IMR-90 (cell line): ENCODE results near the gene WAS. TPM values are rescaled to one million over a fixed set of nuclear protein-coding genes. Genes with fewer than 3 reads are reported as not detected.

Source experiments
- ATAC-seq: fragments of 200-7000 bp; cut with Tn5 transposase; 2 replicates; pipeline ENCODE4 v1.9.1; 2020; ENCODE audit warnings: low read depth, mild to moderate bottlenecking, moderate library complexity
- BruUV-seq: library from RNA; stranded (reverse); fragments of 400-500 nt; replicated peaks from 2 replicates; lab custom pipeline; 2021; lab: Mats Ljungman, UMichigan
- CTCF ChIA-PET: fragments of 300-600 bp; formaldehyde crosslinking; extraction: SDS; loops from one replicate; lab custom pipeline; 2021; ENCODE audit warnings: antibody characterized with exemption; lab: Yijun Ruan, JAX
- POLR2A ChIA-PET: fragments of 300-600 bp; sonication (Branson Sonifier 250); formaldehyde crosslinking; loops from one replicate; lab custom pipeline; 2022; ENCODE audit warnings: antibody characterized with exemption; ENCODE audit not compliant: unreplicated experiment; lab: Charles Lee
- DNase-seq: peaks from one replicate; pipeline ENCODE4 v3.0.0; 2013
- H2AFZ ChIP-seq: replicated peaks from 2 replicates; pipeline ENCODE3; 2013; ENCODE audit warnings: low read length, mild to moderate bottlenecking; ENCODE audit not compliant: poor library complexity
- H2AK5ac ChIP-seq: 2 replicates; pipeline ENCODE4 v1.6.1; 2013; ENCODE audit warnings: low read depth, low read length, inconsistent platforms
- H2AK9ac ChIP-seq: replicated peaks from 2 replicates; pipeline ENCODE3; 2013; ENCODE audit warnings: mild to moderate bottlenecking, low read depth, low read length, moderate library complexity; ENCODE audit not compliant: poor library complexity
- H2BK120ac ChIP-seq: 2 replicates; pipeline ENCODE4 v1.6.1; 2013; ENCODE audit warnings: low read depth, low read length, inconsistent platforms
- H2BK15ac ChIP-seq: 3 replicates; pipeline ENCODE4 v1.6.1; 2013; ENCODE audit warnings: low read depth, low read length, inconsistent platforms
- H2BK20ac ChIP-seq: 2 replicates; pipeline ENCODE4 v1.6.1; 2013; ENCODE audit warnings: low read depth, mild to moderate bottlenecking, inconsistent platforms, low read length, moderate library complexity
- H2BK5ac ChIP-seq: 2 replicates; pipeline ENCODE4 v1.6.1; 2013; ENCODE audit warnings: mild to moderate bottlenecking, low read depth, low read length, inconsistent platforms; ENCODE audit not compliant: poor library complexity, severe bottlenecking
- H3K14ac ChIP-seq: replicated peaks from 2 replicates; pipeline ENCODE4 v1.6.1; 2013; ENCODE audit warnings: low read depth, low read length, inconsistent platforms
- H3K18ac ChIP-seq: 2 replicates; pipeline ENCODE4 v1.6.1; 2013; ENCODE audit warnings: low read depth, low read length, control low read depth
- H3K23ac ChIP-seq: 2 replicates; pipeline ENCODE4 v1.6.1; 2013; ENCODE audit warnings: low read depth, low read length, inconsistent platforms
- H3K27ac ChIP-seq: 2 replicates; pipeline ENCODE4 v1.5.1; 2013; ENCODE audit warnings: mild to moderate bottlenecking, control low read depth, low read length; ENCODE audit not compliant: insufficient read depth
- H3K27me3 ChIP-seq: 2 replicates; pipeline ENCODE4 v1.6.1; 2013; ENCODE audit warnings: low read length; ENCODE audit not compliant: control insufficient read depth, insufficient read depth
- H3K36me3 ChIP-seq: 2 replicates; pipeline ENCODE4 v1.6.1; 2013; ENCODE audit warnings: low read length, mixed read lengths; ENCODE audit not compliant: control insufficient read depth, insufficient read depth
- H3K4ac ChIP-seq: 2 replicates; pipeline ENCODE4 v1.6.1; 2013; ENCODE audit warnings: low read depth, low read length, inconsistent platforms
- H3K4me1 ChIP-seq: 2 replicates; pipeline ENCODE4 v1.6.1; 2013; ENCODE audit warnings: low read length, mixed read lengths; ENCODE audit not compliant: control insufficient read depth, insufficient read depth
- H3K4me2 ChIP-seq: 2 replicates; pipeline ENCODE4 v1.6.1; 2013; ENCODE audit warnings: low read depth, mild to moderate bottlenecking, control low read depth, low read length, moderate library complexity
- H3K4me3 ChIP-seq: 2 replicates; pipeline ENCODE4 v1.5.1; 2013; ENCODE audit warnings: low read depth, mild to moderate bottlenecking, control low read depth, low read length, moderate library complexity; ENCODE audit not compliant: insufficient read depth
- H3K56ac ChIP-seq: 2 replicates; pipeline ENCODE4 v1.6.1; 2013; ENCODE audit warnings: low read length, inconsistent platforms; ENCODE audit not compliant: insufficient read depth; ENCODE audit errors: extremely low read depth
- H3K79me1 ChIP-seq, 2 experiments: 2 replicates each; pipeline ENCODE4 v1.6.1; 2013; ENCODE audit warnings: low read length in 2 of 2, inconsistent platforms in 1 of 2, low read depth in 1 of 2
- H3K9ac ChIP-seq: 2 replicates; pipeline ENCODE4 v1.6.1; 2013; ENCODE audit warnings: low read depth, low read length, control low read depth
- H3K9me1 ChIP-seq: 2 replicates; pipeline ENCODE4 v1.6.1; 2013; ENCODE audit warnings: low read length, inconsistent platforms; ENCODE audit not compliant: insufficient read depth
- H3K9me3 ChIP-seq: 2 replicates; pipeline ENCODE4 v1.6.1; 2013; ENCODE audit warnings: low read length; ENCODE audit not compliant: control insufficient read depth, insufficient read depth
- H4K20me1 ChIP-seq: 2 replicates; pipeline ENCODE4 v1.6.1; 2013; ENCODE audit warnings: low read length, inconsistent platforms; ENCODE audit not compliant: insufficient read depth
- H4K5ac ChIP-seq: 2 replicates; pipeline ENCODE4 v1.6.1; 2013; ENCODE audit warnings: mild to moderate bottlenecking, low read depth, low read length, control low read depth
- H4K8ac ChIP-seq, 2 experiments: 2 replicates each; pipeline ENCODE4 v1.6.1; 2013; ENCODE audit warnings: low read depth in 2 of 2, low read length in 2 of 2, control low read depth in 1 of 2, inconsistent platforms in 1 of 2
- H4K91ac ChIP-seq: 2 replicates; pipeline ENCODE4 v1.6.1; 2013; ENCODE audit warnings: low read depth, low read length, inconsistent platforms; ENCODE audit not compliant: insufficient read depth
- CHD1 ChIP-seq: IDR thresholded peaks from 2 replicates; pipeline ENCODE4 v1.6.1; 2012; ENCODE audit warnings: low read depth, low read length, improper control_type of control experiment
- ELK1 ChIP-seq: fragments of 150-350 bp; IDR thresholded peaks from 2 replicates; pipeline ENCODE4 v1.6.1; 2016; ENCODE audit warnings: low read depth, mild to moderate bottlenecking, low read length, moderate library complexity, borderline replicate concordance
- FOS ChIP-seq: fragments of 150-350 bp; IDR thresholded peaks from 2 replicates; pipeline ENCODE4 v1.6.1; 2016; ENCODE audit warnings: low read depth, low read length
- MAFK ChIP-seq: IDR thresholded peaks from 2 replicates; pipeline ENCODE4 v1.6.1; 2012; ENCODE audit warnings: low read depth, low read length, improper control_type of control experiment
- MXI1 ChIP-seq: IDR thresholded peaks from 2 replicates; pipeline ENCODE4 v1.6.1; 2012; ENCODE audit warnings: low read depth, mild to moderate bottlenecking, low read length, moderate library complexity, borderline replicate concordance
- NFE2L2 ChIP-seq: fragments of 150-350 bp; IDR thresholded peaks from 2 replicates; pipeline ENCODE4 v1.6.1; 2016; ENCODE audit warnings: low read depth, mild to moderate bottlenecking, low read length
- POLR2A ChIP-seq: IDR thresholded peaks from 2 replicates; pipeline ENCODE4 v1.6.1; 2012; ENCODE audit warnings: mild to moderate bottlenecking, low read depth, low read length
- RAD21 ChIP-seq: IDR thresholded peaks from 2 replicates; pipeline ENCODE4 v1.6.1; 2012; ENCODE audit warnings: low read length, improper control_type of control experiment
- RCOR1 ChIP-seq: IDR thresholded peaks from 2 replicates; pipeline ENCODE4 v1.6.1; 2012; ENCODE audit warnings: mild to moderate bottlenecking, low read length, improper control_type of control experiment; ENCODE audit not compliant: insufficient replicate concordance
- RFX5 ChIP-seq: IDR thresholded peaks from 2 replicates; pipeline ENCODE4 v1.8.0; 2012; ENCODE audit warnings: low read depth, mild to moderate bottlenecking, low read length, moderate library complexity
- SMC3 ChIP-seq: fragments of 150-350 bp; IDR thresholded peaks from 2 replicates; pipeline ENCODE4 v1.6.1; 2016; ENCODE audit warnings: low read depth, mild to moderate bottlenecking, antibody characterized with exemption, low read length, moderate library complexity
- USF2 ChIP-seq: fragments of 150-350 bp; IDR thresholded peaks from 2 replicates; pipeline ENCODE4 v1.6.1; 2017; ENCODE audit warnings: mild to moderate bottlenecking, antibody characterized with exemption, low read length, low read depth
- WGBS, 2 experiments: methylation state at CpG; one replicate each; pipeline versions ENCODE4 v1.1.5 to v1.1.7; 2013; ENCODE audit warnings: missing lambda C conversion rate in 2 of 2; ENCODE audit not compliant: insufficient read length in 1 of 2; ENCODE audit errors: extremely low coverage in 2 of 2; 5-methylcytosine and 5-hydroxymethylcytosine counted together
- dilution Hi-C: fragments of 300-500 bp; cut with HindIII; formaldehyde crosslinking; loops from one replicate; pipeline ENCODE4 v1.14.3; 2018; ENCODE audit warnings: low sequenced_read_pairs; ENCODE audit not compliant: unreplicated experiment
- in situ Hi-C: fragments of 300-500 bp; cut with MboI; formaldehyde crosslinking; loops from 3 replicates; pipeline ENCODE4 v1.14.3; 2019; ENCODE audit warnings: low sequenced_read_pairs, inconsistent platforms, mixed read lengths
- intact Hi-C: fragments of 100-400 bp; cut with micrococcal nuclease; formaldehyde crosslinking; loops from 2 replicates; pipeline ENCODE4 v1.10.0; 2022
- polyA plus RNA-seq, 3 experiments: library from polyadenylated mRNA; depleted of rRNA; stranded (reverse); fragments of >200 nt; gene quantifications; 2 replicates each; pipeline ENCODE4 v1.2.3, GENCODE V29; 2012; ENCODE audit warnings: low replicate concordance in 1 of 3
- total RNA-seq: library from RNA; depleted of rRNA; stranded (reverse); fragments of >200 nt; gene quantifications from 2 replicates; pipeline ENCODE4 v1.2.3, GENCODE V29; 2012

The WAS gene
- total and polyA plus RNA-seq, 2 of the 4 experiments (the other 2 are of a cell fraction), result 0.14 TPM; not detected in 1

- dilution Hi-C loops, result no loop called here
These were observed 22.3 kb downstream of the WAS start for GRCh38 chrX:48705871-48706270.

More at GRCh38 chrX:48705871-48706270, 22.3 kb downstream of the WAS start:
- no TSS peak for BruUV-seq
- H4K8ac ChIP-seq, result no peak overlapping the region
- no peak overlapping the region for H2BK15ac ChIP-seq
- H2BK5ac ChIP-seq, result no peak overlapping the region
- H3K9me1 ChIP-seq, result no peaks in the 10 kb centered on the region
- H3K4me2 ChIP-seq, result no peak overlapping the region
- ChIA-PET CTCF (no interaction called here), POLR2A (no interaction called here)
- no peak overlapping the region for H3K9ac ChIP-seq
- H3K4me1 ChIP-seq, result no peaks in the 10 kb centered on the region
- H3K27ac ChIP-seq, result no peak overlapping the region
- H3K14ac ChIP-seq, result no peak overlapping the region
- no peak overlapping the region for H2BK20ac ChIP-seq
- H4K5ac ChIP-seq, result no peak overlapping the region
- H2AK5ac ChIP-seq, result no peak overlapping the region
- H2AK9ac ChIP-seq, result no peak overlapping the region
- 0 out of 4 replicates have a peak, but pooled peaks cover 0 to 2% of the 10 kb centered on the region in 2 experiments for H3K79me1 ChIP-seq
- H3K23ac ChIP-seq, result no peak overlapping the region
- H2AFZ ChIP-seq, result no peak overlapping the region
- DNase-seq (no peak), ATAC-seq (no peak)
- WGBS, 2 experiments, result 81% methylated on average over 7 of the region's 12 CpGs; no CpG with 5 or more reads in 1 of the 2 experiments
- no peak overlapping the region for H3K18ac ChIP-seq
- H3K36me3 ChIP-seq, result peaks cover 10% of the 10 kb centered on the region
- TF ChIP-seq NFE2L2 (no peak), MXI1 (no peak), SMC3 (no peak), POLR2A (no peak), RFX5 (no peak), CHD1 (no peak), FOS (no peak), RCOR1 (no peak), ELK1 (no peak), USF2 (no peak), MAFK (no peak), RAD21 (no peak)
- no peak overlapping the region for H4K91ac ChIP-seq
- no peak overlapping the region for H3K4me3 ChIP-seq
- no peak overlapping the region for H3K56ac ChIP-seq
- no peaks in the 10 kb centered on the region; the same call in 1 of the 2 replicates for H3K27me3 ChIP-seq
- H2BK120ac ChIP-seq, result no peak overlapping the region
- intact Hi-C loops (no loop called here), in situ Hi-C loops (no loop called here)
- H3K4ac ChIP-seq, result no peak overlapping the region
- H3K9me3 ChIP-seq, result peaks cover 3% of the 10 kb centered on the region; the same call in 1 of the 2 replicates
- no peaks in the 10 kb centered on the region for H4K20me1 ChIP-seq
